Upper lobe of left lung (tissue), 6 donors: ENCODE data around the gene KCNIP2. TPM values are rescaled to one million over a fixed set of nuclear protein-coding genes. Genes with fewer than 3 reads are reported as not detected.

Experiments used
- ATAC-seq, 2 donors: fragments of 200-7000 bp; cut with Tn5 transposase; one replicate each; pipeline ENCODE4 v1.9.1; 2022; ENCODE audit warnings: mild to moderate bottlenecking in 2 of 2, moderate library complexity in 2 of 2; ENCODE audit not compliant: low FRiP score in 2 of 2
- DNase-seq, 2 donors: peaks; one replicate each; pipeline ENCODE4 v3.0.0-alpha.2; 2019 to 2020
- H3K27ac ChIP-seq, 4 donors: fragments of 200-600 bp; sonication (generic); one replicate each; pipeline ENCODE4 v1.5.1; 2016 to 2019
- H3K27me3 ChIP-seq, 4 donors: fragments of 200-600 bp; sonication (generic); one replicate each; pipeline ENCODE4 v1.5.1; 2017 to 2019
- H3K36me3 ChIP-seq, 4 donors: fragments of 200-600 bp; sonication (generic); one replicate each; pipeline ENCODE4 v1.5.1; 2016 to 2019
- H3K4me1 ChIP-seq, 4 donors: fragments of 200-600 bp; sonication (generic); one replicate each; pipeline ENCODE4 v1.5.1; 2018 to 2019
- H3K4me3 ChIP-seq, 4 donors: fragments of 200-600 bp; sonication (generic); one replicate each; pipeline ENCODE4 v1.5.1; 2017 to 2019; ENCODE audit warnings: mild to moderate bottlenecking in 2 of 4, moderate library complexity in 1 of 4
- H3K9me3 ChIP-seq, 4 donors: fragments of 200-600 bp; sonication (generic); one replicate each; pipeline ENCODE4 v1.5.1; 2018 to 2019
- EP300 ChIP-seq, 4 donors: sonication (generic); formaldehyde crosslinking; IDR thresholded peaks; one replicate each; pipeline ENCODE4 v1.5.1; 2017; ENCODE audit warnings: antibody characterized with exemption in 4 of 4, control low read depth in 2 of 4
- POLR2A ChIP-seq, 4 donors: fragments of 450-650 bp; IDR thresholded peaks; one replicate each; pipeline ENCODE4 v1.5.1; 2016 to 2017; ENCODE audit warnings: antibody characterized with exemption in 4 of 4, mild to moderate bottlenecking in 2 of 4
- POLR2AphosphoS5 ChIP-seq, 2 donors: sonication (generic); formaldehyde crosslinking; IDR thresholded peaks; one replicate each; pipeline ENCODE4 v1.5.1; 2017; ENCODE audit warnings: antibody characterized with exemption in 2 of 2
- WGBS, 2 donors: methylation state at CpG; one replicate each; pipeline ENCODE4 v1.1.5; 2017 to 2018; 5-methylcytosine and 5-hydroxymethylcytosine counted together
- total RNA-seq, 6 donors: library from RNA; depleted of rRNA in 4 of 6; stranded (reverse); fragments of >200 nt in 4 of 6; gene quantifications; one replicate each; pipeline versions ENCODE4 v1.1.0 to v1.2.1, GENCODE V29; 2016 to 2021
- TF ChIP-seq, protein P1 (sequence below), 6 experiments: fragments of 450-650 bp in 4 of 6; fragments of 200-600 bp in 2 of 6; sonication (generic) in 2 of 6; IDR thresholded peaks; one replicate each; pipeline ENCODE4 v1.5.1; 2016 to 2019; ENCODE audit warnings: antibody characterized with exemption in 6 of 6
- donor health status: DM: no; HTN: no; CAD: no; lungs with moderate emphysema.
- donor health status: DM: no; HTN: yes; CAD: no; lungs with severe emphysema.

KCNIP2 gene
- total RNA-seq, 6 donors from 2014 or later = 0.76 to 21.0 (median 3.8) TPM

DNA sequence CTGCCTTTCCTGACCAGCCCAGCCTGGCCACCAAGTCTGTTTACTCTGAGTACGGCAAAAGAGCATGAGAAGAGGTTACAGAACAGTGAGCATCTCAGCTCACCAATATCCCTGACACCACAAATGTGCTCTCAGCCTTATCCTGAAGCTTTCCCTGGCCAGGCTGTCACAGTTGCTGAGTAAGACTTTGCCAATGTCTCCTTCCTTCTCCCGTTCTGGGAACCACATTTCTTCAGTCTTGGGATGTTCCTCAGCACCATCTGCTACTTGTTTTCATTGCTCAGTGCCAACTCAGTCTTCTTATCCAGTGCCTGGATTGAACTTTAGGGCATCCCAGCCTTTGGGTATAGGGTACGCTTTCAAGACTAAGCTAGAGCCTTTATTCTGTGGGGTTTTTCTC lies 7.1 kb upstream of the KCNIP2 start:
- Histone ChIP-seq H3K27me3 (no peaks in the 10 kb centered on the region), H3K36me3 (peaks cover 0 to 24% (median 12%) of the 10 kb centered on the region in 4 donors), H3K27ac (no peak overlapping the region), H3K4me3 (no peak overlapping the region), H3K9me3 (no peaks in the 10 kb centered on the region), H3K4me1 (peaks cover 3 to 24% (median 17%) of the 10 kb centered on the region in 4 donors)
- WGBS, 2 donors = 87 to 91% methylated on average over 3 of the region's 3 CpGs
- DNase-seq (no peak), ATAC-seq (no peak)
- TF ChIP-seq, protein P1, sequence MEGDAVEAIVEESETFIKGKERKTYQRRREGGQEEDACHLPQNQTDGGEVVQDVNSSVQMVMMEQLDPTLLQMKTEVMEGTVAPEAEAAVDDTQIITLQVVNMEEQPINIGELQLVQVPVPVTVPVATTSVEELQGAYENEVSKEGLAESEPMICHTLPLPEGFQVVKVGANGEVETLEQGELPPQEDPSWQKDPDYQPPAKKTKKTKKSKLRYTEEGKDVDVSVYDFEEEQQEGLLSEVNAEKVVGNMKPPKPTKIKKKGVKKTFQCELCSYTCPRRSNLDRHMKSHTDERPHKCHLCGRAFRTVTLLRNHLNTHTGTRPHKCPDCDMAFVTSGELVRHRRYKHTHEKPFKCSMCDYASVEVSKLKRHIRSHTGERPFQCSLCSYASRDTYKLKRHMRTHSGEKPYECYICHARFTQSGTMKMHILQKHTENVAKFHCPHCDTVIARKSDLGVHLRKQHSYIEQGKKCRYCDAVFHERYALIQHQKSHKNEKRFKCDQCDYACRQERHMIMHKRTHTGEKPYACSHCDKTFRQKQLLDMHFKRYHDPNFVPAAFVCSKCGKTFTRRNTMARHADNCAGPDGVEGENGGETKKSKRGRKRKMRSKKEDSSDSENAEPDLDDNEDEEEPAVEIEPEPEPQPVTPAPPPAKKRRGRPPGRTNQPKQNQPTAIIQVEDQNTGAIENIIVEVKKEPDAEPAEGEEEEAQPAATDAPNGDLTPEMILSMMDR (IDR thresholded peaks at IDR 0.05) = no peak
- no peak for TF ChIP-seq EP300 (IDR thresholded peaks at IDR 0.05)
- TF ChIP-seq POLR2AphosphoS5 (IDR thresholded peaks at IDR 0.05) = no peak
- TF ChIP-seq POLR2A (IDR thresholded peaks at IDR 0.05) = no peak

DNA sequence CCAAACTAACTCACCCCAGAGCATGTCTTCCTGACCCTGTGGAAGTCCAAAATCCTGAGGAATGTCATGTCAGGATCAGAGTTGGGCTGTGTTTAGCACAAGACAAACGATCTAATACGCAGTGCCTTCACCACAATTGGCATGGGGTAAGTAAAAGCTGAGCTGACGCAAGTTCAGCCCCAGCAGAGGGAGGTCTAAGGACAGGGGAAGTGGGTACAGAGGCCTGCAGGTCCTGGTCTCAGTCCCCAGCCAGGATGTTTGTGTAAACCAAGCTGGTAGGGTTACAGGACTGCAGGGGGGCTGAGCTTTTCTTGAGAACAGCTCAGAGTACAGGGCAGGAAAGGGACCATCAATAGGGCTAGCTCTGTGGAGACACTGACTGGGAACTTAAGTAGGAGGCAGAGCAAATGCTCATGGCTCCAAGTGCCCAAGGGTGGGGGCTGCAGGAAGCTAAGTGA lies 5.3 kb upstream of the KCNIP2 start:
- TF ChIP-seq, protein P1 (IDR thresholded peaks at IDR 0.05) = no peak
- TF ChIP-seq EP300 (IDR thresholded peaks at IDR 0.05) (no peak), POLR2A (IDR thresholded peaks at IDR 0.05) (no peak), POLR2AphosphoS5 (IDR thresholded peaks at IDR 0.05) (no peak)
- no peaks in the 10 kb centered on the region for H3K27me3 ChIP-seq
- peak; percentile 37 to 70 for ATAC-seq
- H3K4me1 ChIP-seq = peaks cover 8 to 32% (median 19%) of the 10 kb centered on the region in 4 donors
- no peaks in the 10 kb centered on the region for H3K9me3 ChIP-seq
- 33 to 36% methylated on average over 3 of the region's 3 CpGs for WGBS, 2 donors
- H3K36me3 ChIP-seq = peaks cover 0 to 31% (median 16%) of the 10 kb centered on the region in 4 donors
- peak overlapping the region in 3 of 4 donors; percentile 26 to 36 (median 36) for H3K27ac ChIP-seq
- peak in 1 of 2 donors; percentile 44 for DNase-seq
- no peak overlapping the region for H3K4me3 ChIP-seq

DNA sequence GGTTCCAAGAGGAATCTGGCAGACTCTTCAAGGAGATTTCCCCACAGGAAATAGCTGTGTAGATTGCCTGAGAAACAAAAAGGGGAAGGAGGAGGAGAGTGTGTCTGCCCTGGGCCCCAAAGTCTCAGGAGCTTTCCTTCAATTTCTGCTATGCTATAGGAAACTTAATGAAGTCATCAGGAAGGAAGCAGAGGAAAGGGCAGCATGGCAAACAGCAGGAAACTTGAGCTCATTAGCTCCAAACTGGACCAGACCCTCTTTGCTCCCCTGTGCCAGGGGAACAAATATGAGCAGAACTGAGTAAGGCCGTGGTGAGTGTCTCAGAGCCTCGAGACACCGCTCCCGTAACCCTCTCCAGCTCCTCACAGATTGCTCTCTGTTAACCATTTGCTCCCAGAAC lies 4.8 kb upstream of the KCNIP2 start:
- Histone ChIP-seq H3K27me3 (no peaks in the 10 kb centered on the region), H3K36me3 (peaks cover 0 to 31% (median 16%) of the 10 kb centered on the region in 4 donors), H3K9me3 (no peaks in the 10 kb centered on the region), H3K4me1 (peaks cover 13 to 37% (median 21%) of the 10 kb centered on the region in 4 donors), H3K27ac (peak overlapping the region in 3 of 4 donors; percentile 26 to 36 (median 36)), H3K4me3 (no peak overlapping the region)
- ATAC-seq (peak in 1 of 2 donors; percentile 40), DNase-seq (no peak)
- TF ChIP-seq EP300 (IDR thresholded peaks at IDR 0.05) (no peak), POLR2AphosphoS5 (IDR thresholded peaks at IDR 0.05) (no peak), POLR2A (IDR thresholded peaks at IDR 0.05) (no peak)
- TF ChIP-seq, protein P1 (IDR thresholded peaks at IDR 0.05) = no peak
- WGBS, 2 donors = 23 to 48% methylated on average over 4 of the region's 4 CpGs

DNA sequence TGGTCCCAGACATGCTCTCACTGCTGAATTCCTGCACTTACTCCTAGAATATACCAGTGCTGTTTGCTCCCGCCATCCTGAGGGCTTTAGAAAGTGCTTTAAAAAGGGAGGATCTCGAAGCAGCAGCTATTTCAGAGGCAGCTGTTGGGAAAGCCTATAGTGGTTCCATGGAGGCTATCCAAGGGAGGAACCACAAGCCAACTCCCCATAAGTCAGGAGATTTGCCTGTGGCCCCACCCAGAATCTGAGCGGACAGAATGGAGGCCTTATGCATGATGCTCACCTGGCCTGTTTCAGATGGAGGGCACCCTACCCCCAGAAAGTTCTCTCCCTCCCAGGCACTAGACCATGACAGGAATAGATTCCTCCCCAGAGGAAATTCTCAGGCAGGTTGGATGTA lies 2.3 kb upstream of the KCNIP2 start:
- ATAC-seq (no peak), DNase-seq (no peak)
- H3K27me3 ChIP-seq = no peaks in the 10 kb centered on the region
- TF ChIP-seq POLR2A (IDR thresholded peaks at IDR 0.05) (no peak), POLR2AphosphoS5 (IDR thresholded peaks at IDR 0.05) (no peak), EP300 (IDR thresholded peaks at IDR 0.05) (no peak)
- TF ChIP-seq, protein P1 (IDR thresholded peaks at IDR 0.05) = no peak
- H3K36me3 ChIP-seq = peaks cover 0 to 31% (median 16%) of the 10 kb centered on the region in 4 donors
- no peak overlapping the region for H3K4me3 ChIP-seq
- H3K9me3 ChIP-seq = no peaks in the 10 kb centered on the region
- no peak overlapping the region for H3K27ac ChIP-seq
- H3K4me1 ChIP-seq = peaks cover 19 to 47% (median 32%) of the 10 kb centered on the region in 4 donors
- 67 to 91% methylated on average over 1 to 3 of the region's 3 CpGs for WGBS, 2 donors

DNA sequence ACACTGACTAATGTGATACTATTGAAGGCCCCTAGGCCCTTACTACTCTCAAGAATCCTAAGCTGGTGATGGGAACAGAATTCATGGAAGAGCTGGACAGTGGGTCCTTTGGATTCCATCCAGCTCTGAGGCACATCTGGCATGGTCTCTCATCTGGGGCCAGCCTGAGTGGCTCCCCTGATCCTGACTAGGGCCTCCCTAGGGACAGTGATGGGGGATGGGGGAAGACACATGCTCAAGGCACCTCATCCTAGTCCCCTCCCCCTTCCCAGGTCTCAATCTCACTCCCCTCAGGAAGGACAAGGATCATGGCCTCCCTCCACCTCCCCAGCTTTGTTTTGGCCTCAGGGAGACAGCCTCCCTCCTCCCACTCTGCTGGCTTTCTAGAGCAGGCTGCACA lies 1.8 kb downstream of the KCNIP2 start:
- no peaks in the 10 kb centered on the region for H3K9me3 ChIP-seq
- H3K27me3 ChIP-seq = no peaks in the 10 kb centered on the region
- no peak for ATAC-seq
- no peak overlapping the region for H3K4me3 ChIP-seq
- no peak overlapping the region for H3K27ac ChIP-seq
- H3K4me1 ChIP-seq = peaks cover 17 to 39% (median 36%) of the 10 kb centered on the region in 4 donors
- no peak for TF ChIP-seq POLR2A (IDR thresholded peaks at IDR 0.05)
- TF ChIP-seq EP300 (IDR thresholded peaks at IDR 0.05) = no peak
- TF ChIP-seq POLR2AphosphoS5 (IDR thresholded peaks at IDR 0.05) = no peak
- TF ChIP-seq, protein P1 (IDR thresholded peaks at IDR 0.05) = no peak
- DNase-seq = no peak
- peaks cover 0 to 18% (median 9%) of the 10 kb centered on the region in 4 donors for H3K36me3 ChIP-seq
